ENCODE results near the gene RTL1. TPM values are rescaled to one million over a fixed set of nuclear protein-coding genes. Genes with fewer than 3 reads are reported as not detected.

RTL1 gene
- polyA plus RNA-seq, 1 of the 3 experiments (the other 2 are of a cell fraction) = 0.07 TPM

DNA sequence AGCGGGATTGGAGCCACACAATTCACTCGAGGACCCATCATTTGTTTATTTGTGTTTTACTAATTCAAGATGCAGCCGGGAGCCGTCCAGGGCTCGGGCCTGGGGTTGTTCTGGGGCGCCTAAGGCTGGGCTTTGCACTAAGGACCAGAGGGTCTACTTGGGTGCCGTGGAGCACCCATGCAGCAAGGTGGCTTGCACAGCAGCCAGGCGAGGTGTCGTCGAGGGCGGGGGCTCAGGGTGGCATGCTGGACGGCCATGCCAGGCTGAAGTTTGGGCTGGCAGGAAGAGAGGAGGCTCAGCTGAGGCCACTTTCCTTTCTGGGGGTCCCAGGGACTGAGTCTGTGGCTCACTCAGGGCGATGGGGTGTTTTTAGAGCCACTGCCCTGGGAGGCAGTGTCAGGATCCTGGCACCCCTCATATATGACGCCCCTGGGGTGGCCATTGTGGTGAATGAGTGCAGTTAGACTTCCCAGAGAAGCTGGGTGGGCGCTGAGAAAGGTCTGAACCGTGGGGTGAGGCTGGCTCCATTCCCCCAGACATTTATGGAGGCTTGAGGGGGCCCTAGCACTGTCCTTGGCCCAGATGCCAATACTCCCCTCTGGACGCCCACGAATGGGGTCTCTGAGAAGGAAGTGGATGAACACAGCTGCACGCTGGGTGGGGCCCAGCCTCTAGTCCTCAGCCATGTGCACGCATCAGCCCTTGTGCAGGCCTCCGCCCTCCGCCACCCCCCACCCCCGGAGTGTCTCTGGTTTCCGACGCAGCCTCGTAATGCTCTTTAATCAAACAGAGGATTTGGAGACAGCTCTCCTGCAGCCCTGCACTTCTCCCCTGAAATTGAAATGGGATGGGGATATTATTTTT lies 66.3 kb downstream of the RTL1 start:
- POLR2A ChIA-PET = no interaction called here
- H3K4me1 ChIP-seq (ENCODE audit: control insufficient read depth in 1 of 2, insufficient read depth in 2 of 2, low read depth in 1 of 2, low read length in 1 of 2) = peaks cover 0 to 35% of the 10 kb centered on the region in 2 experiments; a peak in 1 of 4 replicates
- no peaks in the 10 kb centered on the region for H3K79me2 ChIP-seq (ENCODE audit: insufficient read depth)
- H2AFZ ChIP-seq (ENCODE audit: low read depth) = no peak overlapping the region
- H4K20me1 ChIP-seq (ENCODE audit: insufficient read depth) = no peaks in the 10 kb centered on the region
- no peaks in the 10 kb centered on the region for H3K27me3 ChIP-seq (ENCODE audit: insufficient read depth)
- CTCF ChIA-PET = no interaction called here
- H3K9ac ChIP-seq = no peak overlapping the region
- 62% methylated on average over 19 of the region's 26 CpGs for WGBS (ENCODE audit: low lambda C conversion rate)
- H3K9me2 ChIP-seq = no peaks in the 10 kb centered on the region
- H3K36me3 ChIP-seq (replicated peaks in 1 of 2; ENCODE audit: control insufficient read depth in 1 of 2, insufficient read depth in 2 of 2, low read length in 1 of 2) = no peaks in the 10 kb centered on the region
- no peaks in the 10 kb centered on the region for H3K9me3 ChIP-seq
- no peak for DNase-seq
- no peaks in the 10 kb centered on the region for H3F3A ChIP-seq (replicated peaks; ENCODE audit: insufficient read depth)
- H3K4me3 ChIP-seq (ENCODE audit: low read depth in 2 of 2, low read length in 1 of 2) = no peak overlapping the region
- no peak overlapping the region for H3K27ac ChIP-seq (ENCODE audit: low read depth in 2 of 2, low read length in 1 of 2)
- no peak overlapping the region for H3K4me2 ChIP-seq
- TF ChIP-seq GATA2 (CRISPR knock-in tag; IDR thresholded peaks at IDR 0.05) (no peak), SMC3 (IDR thresholded peaks at IDR 0.05; ENCODE audit: low read depth, low read length) (no peak), ZBTB33 (IDR thresholded peaks at IDR 0.05; ENCODE audit: borderline replicate concordance, low read depth) (no peak), TEAD4 (IDR thresholded peaks at IDR 0.05; ENCODE audit: borderline replicate concordance, insufficient read depth) (no peak)

DNA sequence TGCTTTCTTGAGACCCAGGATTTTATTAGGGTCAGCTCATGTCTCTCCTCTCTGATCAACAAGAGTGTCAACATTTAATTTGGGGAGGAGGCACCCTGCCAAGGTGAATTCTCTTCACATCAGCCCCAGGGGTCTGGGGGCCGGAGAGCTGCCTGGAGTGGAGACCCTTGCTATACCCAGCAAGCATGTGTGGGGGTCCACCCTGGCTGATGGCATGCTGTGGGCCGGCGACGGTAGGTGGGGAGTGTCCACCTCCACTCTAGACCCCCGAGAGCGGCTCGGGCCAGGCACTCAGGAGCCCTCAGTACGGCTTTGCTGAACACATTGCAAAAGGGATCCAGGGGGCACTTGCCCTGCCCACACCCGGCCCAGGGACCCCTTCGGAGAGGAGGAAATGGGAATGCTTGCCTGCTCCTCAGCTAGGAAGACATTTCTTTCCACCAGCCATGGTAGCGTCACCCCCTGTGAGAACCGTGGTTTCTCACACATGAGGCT lies 67.2 kb downstream of the RTL1 start:
- TF ChIP-seq FOXM1 (IDR thresholded peaks at IDR 0.05; ENCODE audit: low read depth) (no peak), RXRA (IDR thresholded peaks at IDR 0.05; ENCODE audit: borderline replicate concordance, low read depth) (no peak), TEAD4 (IDR thresholded peaks at IDR 0.05; ENCODE audit: borderline replicate concordance, insufficient read depth) (no peak), FOSL2 (IDR thresholded peaks at IDR 0.05; ENCODE audit: borderline replicate concordance, low read depth) (no peak), YY1 (IDR thresholded peaks at IDR 0.05; ENCODE audit: low read depth) (no peak), RAD21 (IDR thresholded peaks at IDR 0.05; ENCODE audit: low read length) (no peak), ZBTB33 (IDR thresholded peaks at IDR 0.05; ENCODE audit: borderline replicate concordance, low read depth) (no peak), GATA2 (CRISPR knock-in tag; IDR thresholded peaks at IDR 0.05) (no peak), NRF1 (IDR thresholded peaks at IDR 0.05; ENCODE audit: low read depth, low read length) (no peak)
- TF ChIP-seq, protein P1, sequence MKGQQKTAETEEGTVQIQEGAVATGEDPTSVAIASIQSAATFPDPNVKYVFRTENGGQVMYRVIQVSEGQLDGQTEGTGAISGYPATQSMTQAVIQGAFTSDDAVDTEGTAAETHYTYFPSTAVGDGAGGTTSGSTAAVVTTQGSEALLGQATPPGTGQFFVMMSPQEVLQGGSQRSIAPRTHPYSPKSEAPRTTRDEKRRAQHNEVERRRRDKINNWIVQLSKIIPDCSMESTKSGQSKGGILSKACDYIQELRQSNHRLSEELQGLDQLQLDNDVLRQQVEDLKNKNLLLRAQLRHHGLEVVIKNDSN (IDR thresholded peaks at IDR 0.05; ENCODE audit: borderline replicate concordance, low read depth) = no peak
- TF ChIP-seq, protein P2, sequence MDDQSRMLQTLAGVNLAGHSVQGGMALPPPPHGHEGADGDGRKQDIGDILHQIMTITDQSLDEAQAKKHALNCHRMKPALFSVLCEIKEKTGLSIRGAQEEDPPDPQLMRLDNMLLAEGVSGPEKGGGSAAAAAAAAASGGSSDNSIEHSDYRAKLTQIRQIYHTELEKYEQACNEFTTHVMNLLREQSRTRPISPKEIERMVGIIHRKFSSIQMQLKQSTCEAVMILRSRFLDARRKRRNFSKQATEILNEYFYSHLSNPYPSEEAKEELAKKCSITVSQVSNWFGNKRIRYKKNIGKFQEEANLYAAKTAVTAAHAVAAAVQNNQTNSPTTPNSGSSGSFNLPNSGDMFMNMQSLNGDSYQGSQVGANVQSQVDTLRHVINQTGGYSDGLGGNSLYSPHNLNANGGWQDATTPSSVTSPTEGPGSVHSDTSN (IDR thresholded peaks at IDR 0.05) = no peak
- WGBS (ENCODE audit: low lambda C conversion rate) = 95% methylated on average over 3 of the region's 12 CpGs
- Histone ChIP-seq H3K9me2 (no peaks in the 10 kb centered on the region), H3K27me3 (ENCODE audit: insufficient read depth) (no peaks in the 10 kb centered on the region), H3F3A (replicated peaks; ENCODE audit: insufficient read depth) (no peaks in the 10 kb centered on the region), H2AFZ (ENCODE audit: low read depth) (no peak overlapping the region), H3K4me3 (ENCODE audit: low read depth in 2 of 2, low read length in 1 of 2) (no peak overlapping the region), H3K36me3 (replicated peaks in 1 of 2; ENCODE audit: control insufficient read depth in 1 of 2, insufficient read depth in 2 of 2, low read length in 1 of 2) (no peaks in the 10 kb centered on the region), H3K9ac (no peak overlapping the region), H3K79me2 (ENCODE audit: insufficient read depth) (no peaks in the 10 kb centered on the region), H3K4me2 (no peak overlapping the region), H3K4me1 (ENCODE audit: control insufficient read depth in 1 of 2, insufficient read depth in 2 of 2, low read depth in 1 of 2, low read length in 1 of 2) (peaks cover 0 to 28% of the 10 kb centered on the region in 2 experiments; a peak in 1 of 4 replicates), H3K27ac (ENCODE audit: low read depth in 2 of 2, low read length in 1 of 2) (no peak overlapping the region), H3K9me3 (no peaks in the 10 kb centered on the region), H4K20me1 (ENCODE audit: insufficient read depth) (no peaks in the 10 kb centered on the region)
- DNase-seq = no peak
- ChIA-PET CTCF (no interaction called here), POLR2A (no interaction called here)
